H9 (cell line): ENCODE measurements around the gene FOXO1. TPM values are rescaled to one million over a fixed set of nuclear protein-coding genes. Genes with fewer than 3 reads are reported as not detected.

Source experiments
- DNase-seq: peaks from one replicate; pipeline ENCODE4 v3.0.0-alpha.2; 2017
- H2AFZ ChIP-seq: one replicate; pipeline ENCODE4 v1.6.1; 2013; ENCODE audit warnings: mild to moderate bottlenecking, low read length, control low read depth, moderate library complexity
- H2AK5ac ChIP-seq: 2 replicates; pipeline ENCODE4 v1.6.1; 2013; ENCODE audit warnings: low read length, control low read depth, mixed read lengths; ENCODE audit not compliant: insufficient read length
- H2BK120ac ChIP-seq: one replicate; pipeline ENCODE4 v1.6.1; 2013; ENCODE audit warnings: low read depth, mild to moderate bottlenecking, low read length, control low read depth, inconsistent platforms; ENCODE audit not compliant: poor library complexity, severe bottlenecking
- H2BK12ac ChIP-seq: 2 replicates; pipeline ENCODE4 v1.6.1; 2013; ENCODE audit warnings: low read length, control low read depth, mixed read lengths, low read depth; ENCODE audit not compliant: insufficient read length
- H2BK15ac ChIP-seq: 2 replicates; pipeline ENCODE4 v1.6.1; 2013; ENCODE audit warnings: low read depth, low read length, control low read depth
- H2BK20ac ChIP-seq: one replicate; pipeline ENCODE4 v1.6.1; 2013; ENCODE audit warnings: low read depth, mild to moderate bottlenecking, low read length, control low read depth, inconsistent platforms; ENCODE audit not compliant: poor library complexity, severe bottlenecking
- H2BK5ac ChIP-seq: 2 replicates; pipeline ENCODE4 v1.6.1; 2013; ENCODE audit warnings: low read length, control low read depth, mixed read lengths; ENCODE audit not compliant: insufficient read length
- H3K14ac ChIP-seq: 2 replicates; pipeline ENCODE4 v1.6.1; 2013; ENCODE audit warnings: low read length, control low read depth; ENCODE audit not compliant: insufficient read depth
- H3K18ac ChIP-seq: 2 replicates; pipeline ENCODE4 v1.6.1; 2013; ENCODE audit warnings: low read depth, mild to moderate bottlenecking, mixed read lengths, low read length, control low read depth; ENCODE audit not compliant: insufficient read length
- H3K23ac ChIP-seq: 2 replicates; pipeline ENCODE4 v1.6.1; 2013; ENCODE audit warnings: low read length, control low read depth, mixed read lengths, low read depth; ENCODE audit not compliant: insufficient read length
- H3K23me2 ChIP-seq: 2 replicates; pipeline ENCODE4 v1.6.1; 2013; ENCODE audit warnings: low read depth, mild to moderate bottlenecking, mixed read lengths, low read length, control low read depth; ENCODE audit not compliant: insufficient read length, poor library complexity, severe bottlenecking
- H3K27ac ChIP-seq: 2 replicates; pipeline ENCODE4 v1.5.1; 2013; ENCODE audit warnings: low read length, control low read depth, mixed read lengths, low read depth; ENCODE audit not compliant: insufficient read length
- H3K27me3 ChIP-seq: 2 replicates; pipeline ENCODE4 v1.6.1; 2013; ENCODE audit warnings: low read length, control low read depth, inconsistent platforms; ENCODE audit not compliant: insufficient read depth
- H3K4ac ChIP-seq: 2 replicates; pipeline ENCODE4 v1.6.1; 2013; ENCODE audit warnings: low read depth, mild to moderate bottlenecking, control low read depth, inconsistent platforms, low read length, moderate library complexity
- H3K4me1 ChIP-seq: 2 replicates; pipeline ENCODE4 v1.6.1; 2013; ENCODE audit warnings: low read length, control low read depth, inconsistent platforms; ENCODE audit not compliant: insufficient read depth
- H3K4me2 ChIP-seq: 2 replicates; pipeline ENCODE4 v1.6.1; 2013; ENCODE audit warnings: low read length, control low read depth, mixed read lengths; ENCODE audit not compliant: insufficient read length, insufficient read depth
- H3K56ac ChIP-seq: 2 replicates; pipeline ENCODE4 v1.6.1; 2013; ENCODE audit warnings: low read depth, mild to moderate bottlenecking, mixed read lengths, low read length, control low read depth; ENCODE audit not compliant: insufficient read length
- H3K79me1 ChIP-seq: 2 replicates; pipeline ENCODE4 v1.6.1; 2013; ENCODE audit warnings: low read depth, mild to moderate bottlenecking, moderate library complexity, low read length, control low read depth, inconsistent platforms; ENCODE audit not compliant: insufficient read depth, poor library complexity, severe bottlenecking
- H3K79me2 ChIP-seq: 2 replicates; pipeline ENCODE4 v1.6.1; 2013; ENCODE audit warnings: low read length, control low read depth, inconsistent platforms; ENCODE audit not compliant: insufficient read depth
- H3K9ac ChIP-seq: 2 replicates; pipeline ENCODE4 v1.6.1; 2013; ENCODE audit warnings: low read length, control low read depth, mixed read lengths; ENCODE audit not compliant: insufficient read length; ENCODE audit errors: extremely low read depth
- H3K9me3 ChIP-seq: one replicate; pipeline ENCODE4 v1.6.1; 2013; ENCODE audit warnings: low read depth, low read length, inconsistent platforms; ENCODE audit not compliant: control insufficient read depth
- H3T11ph ChIP-seq: one replicate; pipeline ENCODE4 v1.6.1; 2013; ENCODE audit warnings: mild to moderate bottlenecking, low read length, control low read depth, inconsistent platforms
- H4K20me1 ChIP-seq: one replicate; pipeline ENCODE4 v1.6.1; 2013; ENCODE audit not compliant: control insufficient read depth, insufficient read length, insufficient read depth
- H4K5ac ChIP-seq: 2 replicates; pipeline ENCODE4 v1.6.1; 2013; ENCODE audit warnings: low read depth, mild to moderate bottlenecking, mixed read lengths, low read length, control low read depth; ENCODE audit not compliant: insufficient read length
- H4K8ac ChIP-seq: replicated peaks from 2 replicates; pipeline ENCODE4 v1.6.1; 2013; ENCODE audit warnings: low read length, control low read depth, mixed read lengths, low read depth; ENCODE audit not compliant: insufficient read length
- H4K91ac ChIP-seq: 2 replicates; pipeline ENCODE4 v1.6.1; 2013; ENCODE audit warnings: low read depth, mild to moderate bottlenecking, moderate library complexity, mixed read lengths, low read length, control low read depth; ENCODE audit not compliant: insufficient read length
- H3K27ac Mint-ChIP-seq, 3 experiments: 2 replicates in 2 of 3; 3 replicates in 1 of 3; pipeline ENCODE4 v1.8.0; 2020 to 2021; ENCODE audit warnings: mixed read lengths in 3 of 3, mild to moderate bottlenecking in 1 of 3, moderate library complexity in 1 of 3
- H3K27me3 Mint-ChIP-seq: 2 replicates; pipeline ENCODE4 v1.8.0; 2021; ENCODE audit warnings: low read depth, mild to moderate bottlenecking, moderate library complexity, mixed read lengths
- H3K36me3 Mint-ChIP-seq, 3 experiments: 2 replicates in 2 of 3; 3 replicates in 1 of 3; pipeline ENCODE4 v1.8.0; 2020 to 2021; ENCODE audit warnings: low read depth in 3 of 3, mixed read lengths in 3 of 3; ENCODE audit not compliant: insufficient read depth in 1 of 3
- H3K4me1 Mint-ChIP-seq, 2 experiments: 2 replicates each; pipeline ENCODE4 v1.8.0; 2020; ENCODE audit warnings: mixed read lengths in 2 of 2
- H3K4me3 Mint-ChIP-seq, 2 experiments: 2 replicates in 1 of 2; 3 replicates in 1 of 2; pipeline ENCODE4 v1.8.0; 2020 to 2021; ENCODE audit warnings: mild to moderate bottlenecking in 2 of 2, mixed read lengths in 2 of 2, moderate library complexity in 1 of 2
- H3K9me3 Mint-ChIP-seq, 2 experiments: 2 replicates in 1 of 2; 3 replicates in 1 of 2; pipeline ENCODE4 v1.8.0; 2020; ENCODE audit warnings: mild to moderate bottlenecking in 2 of 2, mixed read lengths in 2 of 2, moderate library complexity in 1 of 2
- CTCF ChIP-seq: fragments of 200-600 bp; sonication (generic); conservative IDR thresholded peaks from 3 replicates; pipeline ENCODE4 v1.8.0; 2021; ENCODE audit warnings: antibody characterized with exemption, mild to moderate bottlenecking
- WGBS: extraction: QIAGEN DNeasy Blood & Tissue Kit; methylation state at CpG from one replicate; pipeline ENCODE4 v1.1.7; 2013; ENCODE audit warnings: missing lambda C conversion rate, low lambda C conversion rate, mixed read lengths; ENCODE audit not compliant: insufficient read length; ENCODE audit errors: extremely low coverage; 5-methylcytosine and 5-hydroxymethylcytosine counted together
- total RNA-seq: library from RNA; stranded (reverse); gene quantifications from 2 replicates; pipeline ENCODE4 v1.2.1, GENCODE V29; 2021

FOXO1 gene
- total RNA-seq, 1 experiment from 2014 or later: 44.6 TPM

- no peak overlapping the region for H3K27ac Mint-ChIP-seq
- no peak for DNase-seq
- H3K14ac ChIP-seq: no peak overlapping the region
- H3K27ac ChIP-seq: no peak overlapping the region
- H3K23ac ChIP-seq: no peak overlapping the region
- H4K20me1 ChIP-seq: no peaks in the 10 kb centered on the region
- H2BK15ac ChIP-seq: no peak overlapping the region
- H3T11ph ChIP-seq: no peak overlapping the region
- no peaks in the 10 kb centered on the region for H3K9me3 Mint-ChIP-seq
- H3K4me2 ChIP-seq: no peak overlapping the region
- no peak overlapping the region for H4K91ac ChIP-seq
- no peak overlapping the region for H2BK120ac ChIP-seq
- no peak overlapping the region for H3K9ac ChIP-seq
- H3K4me3 Mint-ChIP-seq: no peak overlapping the region
- H4K8ac ChIP-seq: no peak overlapping the region
- peaks cover 0 to 7% (median 2%) of the 10 kb centered on the region in 3 experiments; a peak in 2 of 7 replicates for H3K36me3 Mint-ChIP-seq
- H2AFZ ChIP-seq: no peak overlapping the region
- H3K4ac ChIP-seq: no peak overlapping the region
- H2BK20ac ChIP-seq: no peak overlapping the region
- H2BK12ac ChIP-seq: no peak overlapping the region
- no peaks in the 10 kb centered on the region for H3K79me2 ChIP-seq
- H3K27me3 ChIP-seq: no peaks in the 10 kb centered on the region
- peaks cover 60 to 61% of the 10 kb centered on the region in 2 experiments for H3K4me1 Mint-ChIP-seq
- no peak overlapping the region for H3K56ac ChIP-seq
- H3K79me1 ChIP-seq: no peaks in the 10 kb centered on the region
- no CpG with 5 or more reads among the region's 4 CpGs for WGBS
- H3K4me1 ChIP-seq: peaks cover 11% of the 10 kb centered on the region
- no peaks in the 10 kb centered on the region; the same call in 1 of the 2 replicates for H3K27me3 Mint-ChIP-seq
- TF ChIP-seq CTCF: no peak
- H2AK5ac ChIP-seq: no peak overlapping the region
- H3K23me2 ChIP-seq: no peaks in the 10 kb centered on the region
- H2BK5ac ChIP-seq: no peak overlapping the region
- no peak overlapping the region for H4K5ac ChIP-seq
- H3K18ac ChIP-seq: no peak overlapping the region
- no peaks in the 10 kb centered on the region for H3K9me3 ChIP-seq
These were observed 10.6 kb upstream of the FOXO1 start for GRCh38 chr13:40677064-40677463.
